HG03196 (cell line): ENCODE results near the gene SH3D19.
"Not testable (repeated sequence)": the region's sequence is repeated elsewhere in the genome, so short reads cannot be mapped to it uniquely, and the experiment has no call there.

Source experiments
- ATAC-seq: cut with Tn5 transposase; IDR thresholded peaks from one replicate; pipeline ENCODE4 v1.9.1; 2021; ENCODE audit not compliant: unreplicated experiment

SH3D19 gene

DNA sequence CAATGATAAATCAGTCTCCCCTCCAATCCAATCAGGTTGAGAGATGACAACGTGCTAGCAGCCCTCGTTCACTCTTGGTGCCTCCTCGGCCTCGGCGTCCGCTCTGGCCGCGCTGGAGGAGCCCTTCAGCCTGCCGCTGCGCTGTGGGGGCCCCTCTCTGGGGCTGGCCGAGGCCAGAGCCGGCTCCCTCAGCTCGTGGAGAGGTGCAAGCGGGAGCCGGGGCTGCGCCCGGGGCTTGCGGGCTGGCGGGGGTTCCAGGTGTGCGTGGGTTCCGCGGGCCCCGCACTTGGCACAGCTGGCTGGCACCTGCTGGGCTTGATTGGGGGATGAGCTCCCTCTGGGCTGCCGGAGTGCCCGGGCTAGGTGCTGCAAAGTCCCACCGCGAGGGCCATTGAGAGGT lies 89.4 kb downstream of the SH3D19 start:
- no peak for ATAC-seq

- ATAC-seq = not testable (repeated sequence)
Observed at GRCh38 chr4:151235373-151235772, 90.0 kb downstream of the SH3D19 start.

- no peak for ATAC-seq
Observed at GRCh38 chr4:151233600-151233999, 91.8 kb downstream of the SH3D19 start.

DNA sequence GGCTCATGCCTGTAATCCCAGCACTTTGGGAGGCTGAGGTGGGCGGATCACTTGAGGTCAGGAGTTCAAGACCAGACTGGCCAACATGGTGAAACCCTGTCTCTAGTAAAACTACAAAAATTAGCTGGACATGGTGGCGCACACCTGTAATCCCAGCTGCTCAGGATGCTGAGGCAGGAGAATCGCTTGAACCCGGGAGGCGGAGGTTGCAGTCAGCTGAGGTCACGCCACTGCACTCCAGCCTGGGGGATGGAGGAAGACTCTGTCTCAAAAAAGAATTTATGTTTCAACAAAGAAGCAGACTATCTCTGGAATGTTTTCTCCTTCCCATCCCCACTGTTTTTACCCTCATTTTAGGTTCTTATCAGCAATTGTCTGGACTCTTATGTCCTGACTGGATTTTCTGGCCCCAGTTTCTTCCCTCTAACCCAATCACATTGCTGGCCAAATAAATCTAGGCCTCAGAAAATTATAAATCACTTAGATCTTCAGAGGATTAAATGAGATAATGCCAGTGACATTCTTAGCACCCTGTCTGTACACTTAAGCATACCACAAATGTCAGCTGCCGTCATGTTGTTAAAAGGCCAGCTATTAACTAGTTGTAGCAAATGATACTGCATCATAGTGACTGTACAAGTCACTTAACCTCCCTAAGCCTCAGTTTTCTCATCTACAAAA lies 93.3 kb downstream of the SH3D19 start:
- ATAC-seq = no peak

DNA sequence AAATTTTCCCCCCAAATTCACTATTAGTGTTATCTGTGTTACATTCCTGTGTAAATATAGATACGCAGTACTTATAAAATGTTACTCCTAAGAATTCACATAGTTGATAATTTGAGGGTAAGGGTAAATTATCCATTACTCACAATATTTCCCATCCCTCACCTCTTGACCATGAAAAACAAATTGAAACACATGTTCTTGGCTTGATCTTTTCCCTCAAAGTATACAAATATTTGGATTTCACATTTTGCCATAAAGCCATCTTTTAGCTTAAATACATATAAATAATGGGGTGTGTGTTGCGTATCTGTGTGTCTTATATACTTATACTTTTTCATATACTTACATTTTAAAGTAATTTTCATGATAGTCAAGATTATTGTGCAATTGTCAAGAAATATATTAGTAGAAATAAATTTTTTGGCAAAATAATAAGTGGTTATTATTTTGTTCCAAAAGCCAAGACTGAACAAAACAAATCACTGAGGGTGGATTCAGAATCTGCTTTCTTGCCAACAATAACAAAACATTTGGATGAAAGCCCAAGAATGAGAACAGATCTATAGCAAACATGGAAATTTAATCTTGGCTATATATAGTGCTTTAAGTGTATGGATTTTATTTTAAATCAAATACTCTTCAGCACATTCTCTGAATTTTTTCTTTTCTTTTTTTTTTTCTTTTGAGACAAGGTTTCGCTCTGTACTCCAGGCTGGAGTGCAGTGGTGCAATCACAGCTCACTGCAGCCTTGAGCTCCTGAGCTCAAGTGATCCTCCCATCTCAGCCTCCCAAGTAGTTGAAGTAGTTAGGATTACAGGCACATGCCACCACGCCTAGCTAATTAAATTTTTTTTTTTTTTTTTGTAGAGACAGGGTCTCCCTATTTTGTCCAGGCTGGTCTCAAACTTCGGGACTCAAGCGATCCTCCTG lies 97.0 kb downstream of the SH3D19 start:
- no peak for ATAC-seq

DNA sequence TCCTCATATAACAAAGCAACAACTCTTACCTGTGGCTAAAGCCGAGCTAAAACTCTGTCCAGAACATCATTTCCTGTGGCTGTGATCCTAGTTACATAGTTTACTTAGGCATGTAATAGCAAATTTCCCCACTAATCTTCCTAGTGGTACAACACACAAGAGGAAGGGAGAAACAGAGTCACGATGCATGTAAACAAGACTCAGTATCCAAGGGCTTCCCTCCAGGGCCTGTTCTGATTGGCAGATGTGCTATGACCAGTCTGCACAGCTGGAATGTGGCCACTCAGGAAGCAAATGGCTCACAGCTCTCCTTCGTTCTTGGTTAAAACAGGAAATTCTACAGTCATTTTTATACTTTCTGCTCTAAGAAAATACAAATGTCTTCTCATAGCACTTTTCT lies 97.7 kb downstream of the SH3D19 start:
- ATAC-seq = no peak

GRCh38 chr4:151227172-151227571 lies 98.2 kb downstream of the SH3D19 start:
- ATAC-seq = no peak

DNA sequence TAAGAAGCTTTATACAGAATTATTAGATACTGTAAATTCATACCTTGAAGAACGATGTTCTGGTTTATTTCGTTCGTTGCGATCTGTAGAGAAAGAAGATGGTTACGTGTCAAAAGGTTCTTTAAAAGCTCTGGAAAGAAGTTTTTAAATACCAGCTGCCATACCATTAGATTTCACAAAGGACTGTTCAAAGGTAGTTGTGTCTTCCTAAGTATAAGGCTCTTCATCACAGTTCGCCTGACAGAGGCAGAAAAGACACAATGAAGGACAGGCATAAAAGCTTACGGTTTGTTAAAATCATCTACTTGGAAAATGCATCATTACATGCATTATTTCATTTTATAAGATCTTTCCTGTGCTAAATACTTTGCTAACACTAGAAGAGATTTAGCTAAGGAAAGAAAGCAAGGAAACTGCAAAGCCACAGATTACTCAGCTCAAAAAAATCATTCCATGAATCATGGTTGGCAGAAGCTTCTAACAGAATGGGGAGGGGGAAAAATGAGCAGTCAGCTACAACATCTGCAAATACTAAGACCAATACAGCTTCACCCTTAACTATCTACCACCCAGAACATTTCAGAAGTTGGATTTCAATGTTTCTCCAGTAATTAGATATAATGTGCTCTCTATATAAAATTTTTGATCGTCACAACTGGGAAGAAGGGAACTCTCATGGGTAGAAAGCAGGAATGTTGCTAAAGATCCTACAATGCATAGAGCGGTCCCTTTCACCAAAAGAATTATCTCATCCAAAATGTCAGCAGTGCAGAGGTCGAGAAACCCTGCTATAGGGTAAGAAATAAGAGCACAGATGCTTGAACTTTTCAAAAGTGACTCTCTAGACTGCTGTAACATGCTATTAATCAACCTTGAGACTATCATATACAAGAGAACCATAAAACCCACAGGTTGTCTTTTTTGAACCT lies 99.1 kb downstream of the SH3D19 start:
- no peak for ATAC-seq

DNA sequence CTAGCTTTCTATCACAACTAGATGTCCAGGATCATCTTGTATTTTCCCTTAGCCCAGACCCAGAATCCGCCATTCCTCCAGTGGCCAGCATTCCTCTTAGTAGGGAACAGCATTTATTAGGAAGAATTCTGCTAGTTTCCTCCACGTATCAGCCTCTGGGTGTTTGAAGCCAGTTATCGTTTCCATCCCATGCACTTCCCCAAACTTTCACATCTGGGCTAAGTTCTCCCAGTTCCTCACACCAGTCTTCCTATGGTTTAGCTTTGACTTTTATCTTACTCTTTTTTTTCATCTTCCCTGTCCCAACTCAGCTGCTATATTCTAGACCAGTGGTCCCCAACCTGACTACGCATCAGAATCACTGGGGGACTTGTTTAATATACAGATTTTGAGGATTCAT lies 101.9 kb downstream of the SH3D19 start:
- ATAC-seq = no peak

- no peak for ATAC-seq
Observed at GRCh38 chr4:151219948-151220347, 105.5 kb downstream of the SH3D19 start.

DNA sequence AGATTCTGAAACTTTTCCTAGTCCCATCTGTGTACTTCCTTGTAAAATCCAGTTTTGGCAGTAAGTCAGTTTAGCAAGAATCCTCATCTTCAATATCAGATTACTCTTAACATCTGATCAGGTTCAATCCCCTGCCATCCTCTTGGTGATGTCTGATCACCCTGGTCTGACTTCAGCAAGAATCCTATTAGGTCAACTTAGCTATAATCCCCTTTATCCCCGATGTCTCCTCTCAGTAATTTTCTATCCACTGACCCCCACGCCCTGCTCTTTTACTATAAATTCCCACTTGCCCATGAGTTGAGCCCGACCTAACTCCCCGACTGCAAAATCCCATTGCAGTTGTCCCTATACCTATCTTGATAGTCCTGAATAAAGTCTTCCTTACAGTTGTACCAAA lies 106.3 kb downstream of the SH3D19 start:
- no peak for ATAC-seq

DNA sequence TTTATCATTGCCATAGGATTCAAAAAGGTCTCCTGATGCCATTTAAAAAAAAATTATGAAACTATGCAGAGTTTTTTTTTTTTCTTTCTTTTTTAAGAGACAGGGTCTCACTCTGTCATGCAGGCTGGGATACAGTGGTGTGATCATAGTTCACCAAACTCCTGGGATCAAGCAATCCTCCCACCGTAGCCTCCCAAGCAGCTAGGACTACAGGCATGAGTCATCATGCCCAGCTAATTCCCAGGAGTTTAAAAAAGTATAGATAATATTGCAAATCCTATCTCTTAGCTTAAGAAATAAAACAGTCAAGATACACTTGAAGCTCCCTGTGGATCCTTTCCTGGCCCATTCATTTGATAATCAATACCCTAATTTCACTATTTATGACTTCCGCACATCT lies 107.1 kb downstream of the SH3D19 start:
- ATAC-seq = no peak

DNA sequence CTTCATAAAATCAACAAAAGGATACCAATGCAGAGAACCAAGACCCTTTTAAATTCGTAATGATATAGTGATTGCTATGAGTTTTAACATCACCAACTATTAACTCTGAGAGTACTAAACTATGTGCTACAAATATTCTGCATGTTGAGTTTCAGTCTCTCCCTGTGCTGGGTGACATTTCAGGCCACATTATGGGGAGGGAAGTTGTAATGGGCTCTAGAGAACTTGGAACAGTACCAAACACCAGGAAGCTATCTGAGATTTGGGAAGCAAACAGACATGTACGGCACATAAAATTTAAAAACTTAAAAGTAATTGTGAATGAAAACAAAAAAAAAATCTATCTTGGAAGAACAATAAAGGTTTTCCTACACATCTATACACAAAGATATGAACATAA lies 108.1 kb downstream of the SH3D19 start:
- ATAC-seq = no peak

GRCh38 chr4:151215295-151215694 lies 110.1 kb downstream of the SH3D19 start:
- no peak for ATAC-seq

- ATAC-seq = no peak
Observed at GRCh38 chr4:151207868-151208267, 117.5 kb downstream of the SH3D19 start.

GRCh38 chr4:151207186-151207585 lies 118.2 kb downstream of the SH3D19 start:
- no peak for ATAC-seq

GRCh38 chr4:151206241-151207005 lies 119.0 kb downstream of the SH3D19 start:
- no peak for ATAC-seq

DNA sequence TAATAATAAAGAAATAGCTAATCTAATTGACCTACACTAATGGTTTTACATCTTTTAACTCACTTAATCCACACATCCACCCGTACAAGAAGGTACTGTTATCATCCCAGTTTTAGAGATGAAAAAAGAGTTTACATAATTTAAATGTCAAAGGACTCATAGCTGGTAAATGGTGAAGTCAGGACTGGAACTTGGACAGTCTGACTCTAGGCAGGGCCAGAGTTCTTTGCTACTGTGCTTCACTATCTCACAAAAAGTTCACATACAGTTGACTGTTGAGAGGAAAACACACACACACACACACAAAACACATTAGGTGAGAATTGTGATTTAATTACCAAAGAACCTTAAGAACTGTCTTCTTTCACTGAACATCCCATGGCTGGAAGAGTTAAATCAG lies 119.7 kb downstream of the SH3D19 start:
- no peak for ATAC-seq

- no peak for ATAC-seq
Observed at GRCh38 chr4:151204925-151205524, 120.4 kb downstream of the SH3D19 start.

- no peak for ATAC-seq
Observed at GRCh38 chr4:151202851-151203455, 122.5 kb downstream of the SH3D19 start.
